ENCODE results near the gene SOBP. TPM values are rescaled to one million over a fixed set of nuclear protein-coding genes. Genes with fewer than 3 reads are reported as not detected.

The SOBP gene
- total RNA-seq, 4 donors from 2014 or later: 16.2 to 29.9 (median 19.2) TPM

- 91 to 93% methylated on average over 6 to 7 of the region's 7 CpGs for WGBS, 2 donors (ENCODE audit: low coverage in 1 of 2)
- Histone ChIP-seq H3K4me1 (no peaks in the 10 kb centered on the region), H3K27ac (no peak overlapping the region), H3K9me3 (peaks cover 0 to 10% (median 0%) of the 10 kb centered on the region in 3 donors), H3K27me3 (no peaks in the 10 kb centered on the region), H3K36me3 (no peaks in the 10 kb centered on the region), H3K4me3 (no peak overlapping the region)
- no peak for ATAC-seq
- TF ChIP-seq EP300 (IDR thresholded peaks at IDR 0.05) (no peak), CTCF (IDR thresholded peaks at IDR 0.05) (no peak), POLR2AphosphoS5 (IDR thresholded peaks at IDR 0.05) (no peak), POLR2A (IDR thresholded peaks at IDR 0.05) (no peak)
These were observed 46.2 kb upstream of the SOBP start for GRCh38 chr6:107443608-107444267.

- H3K27ac ChIP-seq: no peak overlapping the region
- WGBS, 2 donors (ENCODE audit: low coverage in 1 of 2): 60 to 100% methylated on average over 1 of the region's 1 CpG
These were observed 45.6 kb upstream of the SOBP start for GRCh38 chr6:107444277-107444676.

GRCh38 chr6:107447663-107448216 lies 42.2 kb upstream of the SOBP start:
- Histone ChIP-seq H3K36me3 (no peaks in the 10 kb centered on the region), H3K27me3 (no peaks in the 10 kb centered on the region), H3K9me3 (peaks cover 0 to 10% (median 0%) of the 10 kb centered on the region in 3 donors), H3K4me1 (no peaks in the 10 kb centered on the region), H3K27ac (no peak overlapping the region), H3K4me3 (no peak overlapping the region)
- 100% methylated on average over 1 of the region's 2 CpGs; no CpG with 5 or more reads in 1 of the 2 donors for WGBS, 2 donors (ENCODE audit: low coverage in 1 of 2)
- ATAC-seq: no peak
- TF ChIP-seq POLR2A (IDR thresholded peaks at IDR 0.05): no peak
- TF ChIP-seq EP300 (IDR thresholded peaks at IDR 0.05): no peak
- TF ChIP-seq CTCF (IDR thresholded peaks at IDR 0.05): no peak
- no peak for TF ChIP-seq POLR2AphosphoS5 (IDR thresholded peaks at IDR 0.05)

More at GRCh38 chr6:107444277-107444676, 45.6 kb upstream of the SOBP start:
- no peaks in the 10 kb centered on the region for H3K27me3 ChIP-seq
- no peaks in the 10 kb centered on the region for H3K36me3 ChIP-seq
- H3K4me1 ChIP-seq: no peaks in the 10 kb centered on the region
- H3K4me3 ChIP-seq: no peak overlapping the region
- ATAC-seq: no peak
- TF ChIP-seq EP300 (IDR thresholded peaks at IDR 0.05) (no peak), CTCF (IDR thresholded peaks at IDR 0.05) (no peak), POLR2AphosphoS5 (IDR thresholded peaks at IDR 0.05) (no peak), POLR2A (IDR thresholded peaks at IDR 0.05) (no peak)
- peaks cover 0 to 10% (median 0%) of the 10 kb centered on the region in 3 donors for H3K9me3 ChIP-seq

DNA sequence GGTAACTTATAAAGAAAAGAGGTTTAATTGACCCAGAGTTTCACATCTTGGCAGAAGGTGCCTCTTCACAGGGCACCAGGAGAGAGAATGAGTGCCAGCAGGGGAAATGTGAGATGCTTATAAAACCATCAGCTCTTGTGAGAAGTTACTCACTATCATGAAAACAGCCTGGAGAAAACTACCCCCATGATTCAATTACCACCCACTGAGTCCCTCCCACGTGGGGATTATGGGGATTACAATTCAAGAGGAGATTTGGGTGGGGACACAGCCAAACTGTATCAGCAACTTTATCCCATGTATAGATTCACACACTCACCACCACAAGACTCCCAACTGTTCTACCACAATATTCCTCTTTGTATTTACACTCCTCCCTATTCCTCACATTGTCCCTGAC lies 41.1 kb upstream of the SOBP start:
- H3K27ac ChIP-seq: no peak overlapping the region
- H3K36me3 ChIP-seq: no peaks in the 10 kb centered on the region
- 73 to 80% methylated on average over 1 of the region's 1 CpG for WGBS, 2 donors (ENCODE audit: low coverage in 1 of 2)
- no peak for TF ChIP-seq POLR2AphosphoS5 (IDR thresholded peaks at IDR 0.05)
- TF ChIP-seq POLR2A (IDR thresholded peaks at IDR 0.05): no peak
- TF ChIP-seq EP300 (IDR thresholded peaks at IDR 0.05): no peak
- no peak for TF ChIP-seq CTCF (IDR thresholded peaks at IDR 0.05)
- no peak for ATAC-seq
- H3K27me3 ChIP-seq: no peaks in the 10 kb centered on the region
- H3K4me3 ChIP-seq: no peak overlapping the region
- H3K9me3 ChIP-seq: peaks cover 0 to 10% (median 0%) of the 10 kb centered on the region in 3 donors
- no peaks in the 10 kb centered on the region for H3K4me1 ChIP-seq
